ENCODE results near the gene WNT3A.

WNT3A gene

GRCh38 chr1:228072658-228073043, 65.9 kb downstream of the WNT3A start:
- Histone ChIP-seq H3K9ac (ENCODE audit: low read length) (no peak overlapping the region), H3K36me3 (ENCODE audit: control insufficient read depth, insufficient read depth, low read length, severe bottlenecking) (no peaks in the 10 kb centered on the region), H3K9me3 (ENCODE audit: control insufficient read depth, low read length) (no peaks in the 10 kb centered on the region), H3K4me1 (ENCODE audit: control insufficient read depth, insufficient read depth, low read length) (no peaks in the 10 kb centered on the region), H3K27me3 (replicated peaks; ENCODE audit: control insufficient read depth, insufficient read depth, low read length) (peaks cover 20% of the 10 kb centered on the region), H3K4me3 (ENCODE audit: low read length) (no peak overlapping the region)
- no peak for DNase-seq (ENCODE audit: low read depth)

- H3K4me1 ChIP-seq (ENCODE audit: control insufficient read depth, insufficient read depth, low read length), result no peaks in the 10 kb centered on the region
- no peaks in the 10 kb centered on the region for H3K9me3 ChIP-seq (ENCODE audit: control insufficient read depth, low read length)
- no peak for DNase-seq (ENCODE audit: low read depth)
- no peak overlapping the region for H3K4me3 ChIP-seq (ENCODE audit: low read length)
- no peaks in the 10 kb centered on the region for H3K36me3 ChIP-seq (ENCODE audit: control insufficient read depth, insufficient read depth, low read length, severe bottlenecking)
- peaks cover 14% of the 10 kb centered on the region for H3K27me3 ChIP-seq (replicated peaks; ENCODE audit: control insufficient read depth, insufficient read depth, low read length)
- no peak overlapping the region for H3K9ac ChIP-seq (ENCODE audit: low read length)
Measured at GRCh38 chr1:228073061-228073856, 66.5 kb downstream of the WNT3A start.

- peak; percentile 29 for DNase-seq (ENCODE audit: low read depth)
- Histone ChIP-seq H3K4me1 (ENCODE audit: control insufficient read depth, insufficient read depth, low read length) (no peaks in the 10 kb centered on the region), H3K9ac (ENCODE audit: low read length) (no peak overlapping the region), H3K9me3 (ENCODE audit: control insufficient read depth, low read length) (no peaks in the 10 kb centered on the region), H3K4me3 (ENCODE audit: low read length) (no peak overlapping the region), H3K36me3 (ENCODE audit: control insufficient read depth, insufficient read depth, low read length, severe bottlenecking) (no peaks in the 10 kb centered on the region), H3K27me3 (replicated peaks; ENCODE audit: control insufficient read depth, insufficient read depth, low read length) (peaks cover 8% of the 10 kb centered on the region)
Measured at GRCh38 chr1:228073857-228074545, 67.2 kb downstream of the WNT3A start.

- no peaks in the 10 kb centered on the region for H3K36me3 ChIP-seq (ENCODE audit: control insufficient read depth, insufficient read depth, low read length, severe bottlenecking)
Measured at GRCh38 chr1:228074954-228075730, 68.3 kb downstream of the WNT3A start.

GRCh38 chr1:228075801-228076271, 69.0 kb downstream of the WNT3A start:
- no peaks in the 10 kb centered on the region for H3K9me3 ChIP-seq (ENCODE audit: control insufficient read depth, low read length)
- no peak overlapping the region for H3K4me3 ChIP-seq (ENCODE audit: low read length)
- no peak overlapping the region for H3K9ac ChIP-seq (ENCODE audit: low read length)
- peaks cover 3% of the 10 kb centered on the region for H3K27me3 ChIP-seq (replicated peaks; ENCODE audit: control insufficient read depth, insufficient read depth, low read length)
- no peaks in the 10 kb centered on the region for H3K4me1 ChIP-seq (ENCODE audit: control insufficient read depth, insufficient read depth, low read length)
- DNase-seq (ENCODE audit: low read depth), result no peak
- H3K36me3 ChIP-seq (ENCODE audit: control insufficient read depth, insufficient read depth, low read length, severe bottlenecking), result no peaks in the 10 kb centered on the region

More at GRCh38 chr1:228074954-228075730, 68.3 kb downstream of the WNT3A start:
- no peak for DNase-seq (ENCODE audit: low read depth)
- Histone ChIP-seq H3K9ac (ENCODE audit: low read length) (no peak overlapping the region), H3K27me3 (replicated peaks; ENCODE audit: control insufficient read depth, insufficient read depth, low read length) (peaks cover 4% of the 10 kb centered on the region), H3K9me3 (ENCODE audit: control insufficient read depth, low read length) (no peaks in the 10 kb centered on the region), H3K4me1 (ENCODE audit: control insufficient read depth, insufficient read depth, low read length) (no peaks in the 10 kb centered on the region), H3K4me3 (ENCODE audit: low read length) (no peak overlapping the region)

- Histone ChIP-seq H3K27me3 (replicated peaks; ENCODE audit: control insufficient read depth, insufficient read depth, low read length) (no peaks in the 10 kb centered on the region), H3K9ac (ENCODE audit: low read length) (no peak overlapping the region), H3K9me3 (ENCODE audit: control insufficient read depth, low read length) (no peaks in the 10 kb centered on the region), H3K36me3 (ENCODE audit: control insufficient read depth, insufficient read depth, low read length, severe bottlenecking) (no peaks in the 10 kb centered on the region), H3K4me3 (ENCODE audit: low read length) (no peak overlapping the region), H3K4me1 (ENCODE audit: control insufficient read depth, insufficient read depth, low read length) (peaks cover 7% of the 10 kb centered on the region)
- DNase-seq (ENCODE audit: low read depth), result no peak
Measured at GRCh38 chr1:228076796-228077430, 70.1 kb downstream of the WNT3A start.

GRCh38 chr1:228077565-228078330, 71.0 kb downstream of the WNT3A start:
- DNase-seq (ENCODE audit: low read depth), result no peak
- Histone ChIP-seq H3K27me3 (replicated peaks; ENCODE audit: control insufficient read depth, insufficient read depth, low read length) (no peaks in the 10 kb centered on the region), H3K9me3 (ENCODE audit: control insufficient read depth, low read length) (no peaks in the 10 kb centered on the region), H3K9ac (ENCODE audit: low read length) (no peak overlapping the region), H3K36me3 (ENCODE audit: control insufficient read depth, insufficient read depth, low read length, severe bottlenecking) (no peaks in the 10 kb centered on the region), H3K4me1 (ENCODE audit: control insufficient read depth, insufficient read depth, low read length) (peaks cover 7% of the 10 kb centered on the region), H3K4me3 (ENCODE audit: low read length) (no peak overlapping the region)

GRCh38 chr1:228079013-228079412, 72.2 kb downstream of the WNT3A start:
- DNase-seq (ENCODE audit: low read depth), result no peak
- H3K4me1 ChIP-seq (ENCODE audit: control insufficient read depth, insufficient read depth, low read length), result peaks cover 7% of the 10 kb centered on the region
- no peaks in the 10 kb centered on the region for H3K27me3 ChIP-seq (replicated peaks; ENCODE audit: control insufficient read depth, insufficient read depth, low read length)
- H3K4me3 ChIP-seq (ENCODE audit: low read length), result no peak overlapping the region
- no peaks in the 10 kb centered on the region for H3K36me3 ChIP-seq (ENCODE audit: control insufficient read depth, insufficient read depth, low read length, severe bottlenecking)
- no peak overlapping the region for H3K9ac ChIP-seq (ENCODE audit: low read length)
- H3K9me3 ChIP-seq (ENCODE audit: control insufficient read depth, low read length), result no peaks in the 10 kb centered on the region

GRCh38 chr1:228079601-228080263, 72.9 kb downstream of the WNT3A start:
- peaks cover 10% of the 10 kb centered on the region for H3K4me1 ChIP-seq (ENCODE audit: control insufficient read depth, insufficient read depth, low read length)
- H3K9me3 ChIP-seq (ENCODE audit: control insufficient read depth, low read length), result no peaks in the 10 kb centered on the region
- no peaks in the 10 kb centered on the region for H3K27me3 ChIP-seq (replicated peaks; ENCODE audit: control insufficient read depth, insufficient read depth, low read length)
- DNase-seq (ENCODE audit: low read depth), result no peak
- H3K9ac ChIP-seq (ENCODE audit: low read length), result no peak overlapping the region
- H3K4me3 ChIP-seq (ENCODE audit: low read length), result no peak overlapping the region
- no peaks in the 10 kb centered on the region for H3K36me3 ChIP-seq (ENCODE audit: control insufficient read depth, insufficient read depth, low read length, severe bottlenecking)

- no peaks in the 10 kb centered on the region for H3K36me3 ChIP-seq (ENCODE audit: control insufficient read depth, insufficient read depth, low read length, severe bottlenecking)
- peaks cover 24% of the 10 kb centered on the region for H3K4me1 ChIP-seq (ENCODE audit: control insufficient read depth, insufficient read depth, low read length)
- H3K9ac ChIP-seq (ENCODE audit: low read length), result peak overlapping the region; percentile 97
- H3K9me3 ChIP-seq (ENCODE audit: control insufficient read depth, low read length), result no peaks in the 10 kb centered on the region
- H3K27me3 ChIP-seq (replicated peaks; ENCODE audit: control insufficient read depth, insufficient read depth, low read length), result no peaks in the 10 kb centered on the region
- no peak for DNase-seq (ENCODE audit: low read depth)
- peak overlapping the region; percentile 89 for H3K4me3 ChIP-seq (ENCODE audit: low read length)
Measured at GRCh38 chr1:228081144-228081543, 74.3 kb downstream of the WNT3A start.
